Natural killer cell (primary cell): ENCODE measurements around the gene KCNH3. TPM values are rescaled to one million over a fixed set of nuclear protein-coding genes. Genes with fewer than 3 reads are reported as not detected.

Experiments used
- ATAC-seq, 3 donors: fragments of 150-1000 bp in 2 of 3; fragments of 200-7000 bp in 1 of 3; cut with Tn5 transposase; 1 replicate in 1 of 3; 2 replicates in 2 of 3; pipeline ENCODE4 v1.10.0; 2021; ENCODE audit warnings: mild to moderate bottlenecking in 2 of 3, moderate library complexity in 2 of 3
- DNase-seq, 2 donors: peaks; one replicate each; pipeline versions ENCODE4 v3.0.0 to v3.0.0-alpha.2; 2013 to 2021; ENCODE audit warnings: mixed read lengths in 1 of 2
- H3K27ac ChIP-seq: one replicate; pipeline ENCODE4 v1.5.1; 2013; ENCODE audit warnings: mild to moderate bottlenecking, low read length
- H3K27me3 ChIP-seq: one replicate; pipeline ENCODE4 v1.6.1; 2013; ENCODE audit warnings: low read length; ENCODE audit not compliant: control insufficient read depth, insufficient read depth
- H3K36me3 ChIP-seq: one replicate; pipeline ENCODE4 v1.6.1; 2013; ENCODE audit warnings: low read length; ENCODE audit not compliant: control insufficient read depth, insufficient read depth
- H3K4me1 ChIP-seq: one replicate; pipeline ENCODE4 v1.6.1; 2013; ENCODE audit warnings: low read length; ENCODE audit not compliant: control insufficient read depth, insufficient read depth
- H3K4me3 ChIP-seq: one replicate; pipeline ENCODE4 v1.5.1; 2013; ENCODE audit warnings: low read length
- H3K9me3 ChIP-seq: one replicate; pipeline ENCODE4 v1.6.1; 2013; ENCODE audit warnings: low read length; ENCODE audit not compliant: control insufficient read depth, insufficient read depth
- H3K27ac Mint-ChIP-seq, 2 donors: one replicate each; pipeline ENCODE4 v1.8.0; 2022; ENCODE audit warnings: mild to moderate bottlenecking in 2 of 2, mixed read lengths in 2 of 2, moderate library complexity in 1 of 2
- H3K27me3 Mint-ChIP-seq, 2 donors: one replicate each; pipeline ENCODE4 v1.8.0; 2022; ENCODE audit warnings: low read depth in 2 of 2, mixed read lengths in 2 of 2
- H3K36me3 Mint-ChIP-seq: one replicate; pipeline ENCODE4 v1.8.0; 2022; ENCODE audit warnings: mixed read lengths
- H3K4me1 Mint-ChIP-seq, 2 donors: one replicate each; pipeline ENCODE4 v1.8.0; 2022; ENCODE audit warnings: mixed read lengths in 2 of 2
- H3K4me3 Mint-ChIP-seq: one replicate; pipeline ENCODE4 v1.8.0; 2022; ENCODE audit warnings: mild to moderate bottlenecking, moderate library complexity, mixed read lengths
- H3K9me3 Mint-ChIP-seq, 2 donors: one replicate each; pipeline ENCODE4 v1.8.0; 2022; ENCODE audit warnings: mixed read lengths in 2 of 2
- WGBS: methylation state at CpG from one replicate; pipeline ENCODE4 v1.1.7; 2013; ENCODE audit warnings: missing lambda C conversion rate; ENCODE audit not compliant: insufficient coverage; 5-methylcytosine and 5-hydroxymethylcytosine counted together
- intact Hi-C: fragments of 100-400 bp; cut with micrococcal nuclease; formaldehyde crosslinking; loops from one replicate; pipeline ENCODE4 v1.14.2; 2022
- total RNA-seq, 4 donors: library from RNA; stranded (reverse); fragments of 120-200 nt in 1 of 4; gene quantifications; one replicate each; pipeline versions ENCODE4 v1.2.3 to v1.2.4, GENCODE V29; 2013 to 2022
- TF ChIP-seq, protein P1 (sequence below): fragments of 200-600 bp; IDR thresholded peaks from one replicate; pipeline ENCODE4 v1.8.0; 2022; ENCODE audit warnings: antibody characterized with exemption

Gene KCNH3
- total RNA-seq, 3 donors from 2014 or later (not counting 1 experiment from before 2014, with no cell fraction given), result 1.2 to 1.7 (median 1.6) TPM

DNA sequence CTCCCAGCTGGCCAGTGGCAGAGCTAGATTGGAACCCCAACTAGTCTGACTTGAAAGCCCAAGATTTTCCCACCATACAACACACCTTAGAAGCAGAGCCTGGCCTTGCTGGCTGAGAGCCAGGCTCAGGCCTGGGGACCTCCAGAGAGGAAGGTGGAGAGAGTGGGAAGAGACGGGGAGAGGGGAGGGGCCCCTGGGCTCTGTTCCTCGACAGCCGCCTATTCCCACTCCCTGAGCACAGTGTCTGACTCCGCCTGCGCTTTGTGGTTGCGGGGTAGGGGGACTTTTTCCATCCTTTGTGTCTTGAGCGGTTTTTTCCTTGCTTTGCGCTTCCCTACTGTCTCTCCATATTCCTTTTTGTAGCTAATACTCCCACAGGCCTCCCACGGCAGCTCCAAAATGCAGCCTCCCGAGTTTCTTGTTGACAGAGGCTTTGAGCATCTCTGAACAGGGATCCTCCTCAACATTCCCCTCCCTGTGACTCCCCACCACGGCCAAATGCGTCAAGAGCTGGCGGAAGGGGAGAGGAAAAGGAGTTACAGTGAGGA lies 4.0 kb upstream of the KCNH3 start:
- Histone ChIP-seq H3K9me3 (no peaks in the 10 kb centered on the region), H3K36me3 (no peaks in the 10 kb centered on the region), H3K4me1 (peaks cover 18% of the 10 kb centered on the region), H3K27ac (no peak overlapping the region), H3K4me3 (no peak overlapping the region), H3K27me3 (peaks cover 19% of the 10 kb centered on the region)
- Mint-ChIP-seq H3K4me1 (peaks cover 0 to 5% of the 10 kb centered on the region in 2 donors), H3K27ac (no peak overlapping the region), H3K36me3 (no peaks in the 10 kb centered on the region), H3K27me3 (peaks cover 11 to 22% of the 10 kb centered on the region in 2 donors), H3K9me3 (no peaks in the 10 kb centered on the region), H3K4me3 (no peak overlapping the region)
- TF ChIP-seq, protein P1, sequence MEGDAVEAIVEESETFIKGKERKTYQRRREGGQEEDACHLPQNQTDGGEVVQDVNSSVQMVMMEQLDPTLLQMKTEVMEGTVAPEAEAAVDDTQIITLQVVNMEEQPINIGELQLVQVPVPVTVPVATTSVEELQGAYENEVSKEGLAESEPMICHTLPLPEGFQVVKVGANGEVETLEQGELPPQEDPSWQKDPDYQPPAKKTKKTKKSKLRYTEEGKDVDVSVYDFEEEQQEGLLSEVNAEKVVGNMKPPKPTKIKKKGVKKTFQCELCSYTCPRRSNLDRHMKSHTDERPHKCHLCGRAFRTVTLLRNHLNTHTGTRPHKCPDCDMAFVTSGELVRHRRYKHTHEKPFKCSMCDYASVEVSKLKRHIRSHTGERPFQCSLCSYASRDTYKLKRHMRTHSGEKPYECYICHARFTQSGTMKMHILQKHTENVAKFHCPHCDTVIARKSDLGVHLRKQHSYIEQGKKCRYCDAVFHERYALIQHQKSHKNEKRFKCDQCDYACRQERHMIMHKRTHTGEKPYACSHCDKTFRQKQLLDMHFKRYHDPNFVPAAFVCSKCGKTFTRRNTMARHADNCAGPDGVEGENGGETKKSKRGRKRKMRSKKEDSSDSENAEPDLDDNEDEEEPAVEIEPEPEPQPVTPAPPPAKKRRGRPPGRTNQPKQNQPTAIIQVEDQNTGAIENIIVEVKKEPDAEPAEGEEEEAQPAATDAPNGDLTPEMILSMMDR, result no peak
- DNase-seq (no peak), ATAC-seq (no peak)
- whole genome bisulfite sequencing, result 90% methylated on average over 10 of the region's 13 CpGs
- intact Hi-C loops, result no loop called here

DNA sequence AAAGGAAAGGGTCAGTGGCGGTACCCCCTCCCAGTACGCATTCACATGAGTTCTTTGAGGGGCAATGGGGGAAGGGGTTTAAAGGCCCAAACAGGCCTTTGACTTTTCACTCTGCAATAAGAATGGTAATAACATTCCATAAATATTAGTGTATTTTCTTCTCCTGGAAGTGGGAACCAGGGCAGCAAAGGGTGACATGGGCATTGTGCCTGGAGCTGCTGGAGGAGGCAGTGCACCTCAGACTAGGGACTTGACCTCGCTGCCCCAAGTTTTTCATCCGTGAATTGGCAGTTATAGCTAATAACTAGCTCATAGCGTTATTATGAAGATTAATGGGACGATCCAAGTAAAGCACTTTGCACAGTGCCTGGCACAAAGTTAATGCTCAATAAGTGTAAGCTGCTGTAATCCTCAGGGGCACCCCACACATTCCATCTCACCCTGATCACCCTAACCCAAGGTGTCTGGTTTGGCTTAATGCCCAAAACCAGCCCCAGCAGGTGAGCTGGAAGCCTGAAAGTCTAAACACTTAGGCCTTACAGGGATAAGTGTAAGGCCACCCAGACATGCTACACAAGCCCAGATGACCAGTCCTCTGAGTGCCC lies 2.8 kb upstream of the KCNH3 start:
- intact Hi-C loops, result no loop called here

DNA sequence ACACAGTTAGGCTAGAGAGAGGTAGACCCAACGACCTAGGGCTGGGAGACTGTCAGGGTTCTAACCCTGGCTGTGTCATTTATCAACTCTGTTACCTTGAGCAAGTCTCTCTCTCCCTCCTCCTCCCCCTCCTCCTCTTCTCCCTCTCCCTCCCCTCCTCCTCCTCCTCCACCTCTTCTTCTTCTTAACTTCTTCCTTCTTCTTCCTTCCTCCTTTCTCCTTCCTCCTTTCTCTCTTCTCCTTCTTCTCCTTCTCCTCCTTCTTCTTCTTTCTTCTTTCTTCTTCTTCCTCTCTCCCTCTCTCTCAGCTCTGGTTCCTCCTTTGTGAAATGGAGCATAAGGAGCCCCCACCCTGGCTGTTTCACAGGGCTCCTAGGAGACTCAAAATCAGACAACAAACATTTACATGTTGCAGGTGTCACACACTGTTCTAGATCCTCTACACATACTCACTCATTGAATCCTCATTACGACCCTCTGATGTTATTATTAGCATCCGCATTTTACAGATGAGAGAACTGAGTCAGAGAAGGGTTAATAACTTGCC lies 2.2 kb upstream of the KCNH3 start:
- Mint-ChIP-seq H3K27ac (no peak overlapping the region), H3K36me3 (no peaks in the 10 kb centered on the region), H3K9me3 (no peaks in the 10 kb centered on the region), H3K27me3 (peaks cover 11 to 31% of the 10 kb centered on the region in 2 donors), H3K4me3 (peak overlapping the region; percentile 25), H3K4me1 (peaks cover 0 to 15% of the 10 kb centered on the region in 2 donors)
- Histone ChIP-seq H3K4me1 (peaks cover 20% of the 10 kb centered on the region), H3K27ac (no peak overlapping the region), H3K9me3 (no peaks in the 10 kb centered on the region), H3K27me3 (peaks cover 24% of the 10 kb centered on the region), H3K4me3 (no peak overlapping the region), H3K36me3 (no peaks in the 10 kb centered on the region)
- intact Hi-C loops, result no loop called here
- DNase-seq (no peak), ATAC-seq (no peak)
- TF ChIP-seq, protein P1, result no peak
- WGBS, result 41% methylated on average over 3 of the region's 3 CpGs

More for the DNA sequence above, 2.8 kb upstream of the KCNH3 start:
- Mint-ChIP-seq H3K4me3 (no peak overlapping the region), H3K9me3 (no peaks in the 10 kb centered on the region), H3K27me3 (peaks cover 11 to 28% of the 10 kb centered on the region in 2 donors), H3K27ac (no peak overlapping the region), H3K4me1 (peaks cover 0 to 11% of the 10 kb centered on the region in 2 donors), H3K36me3 (no peaks in the 10 kb centered on the region)
- no peak for ATAC-seq
- Histone ChIP-seq H3K4me3 (no peak overlapping the region), H3K9me3 (no peaks in the 10 kb centered on the region), H3K4me1 (peaks cover 20% of the 10 kb centered on the region), H3K36me3 (no peaks in the 10 kb centered on the region), H3K27me3 (peaks cover 24% of the 10 kb centered on the region), H3K27ac (no peak overlapping the region)
- DNase-seq, result no peak
- TF ChIP-seq, protein P1, result no peak
- WGBS, result 94% methylated on average over 6 of the region's 6 CpGs
